NCI-H524 treated with DMSO at 0.1 percent for 48 hours (cell line): ENCODE results near the gene GPC6.
A peak's percentile ranks its signal among the peaks of the same experiment; 100 is the strongest.

ENCODE experiments used
- DNase-seq: peaks from one replicate; lab custom pipeline; 2025; lab: John Stamatoyannopoulos, UW

The GPC6 gene

GRCh38 chr13:94351292-94351990, 1124.8 kb downstream of the GPC6 start:
- DNase-seq: no peak

- DNase-seq: no peak
Observed at GRCh38 chr13:94352057-94352456, 1125.5 kb downstream of the GPC6 start.

DNA sequence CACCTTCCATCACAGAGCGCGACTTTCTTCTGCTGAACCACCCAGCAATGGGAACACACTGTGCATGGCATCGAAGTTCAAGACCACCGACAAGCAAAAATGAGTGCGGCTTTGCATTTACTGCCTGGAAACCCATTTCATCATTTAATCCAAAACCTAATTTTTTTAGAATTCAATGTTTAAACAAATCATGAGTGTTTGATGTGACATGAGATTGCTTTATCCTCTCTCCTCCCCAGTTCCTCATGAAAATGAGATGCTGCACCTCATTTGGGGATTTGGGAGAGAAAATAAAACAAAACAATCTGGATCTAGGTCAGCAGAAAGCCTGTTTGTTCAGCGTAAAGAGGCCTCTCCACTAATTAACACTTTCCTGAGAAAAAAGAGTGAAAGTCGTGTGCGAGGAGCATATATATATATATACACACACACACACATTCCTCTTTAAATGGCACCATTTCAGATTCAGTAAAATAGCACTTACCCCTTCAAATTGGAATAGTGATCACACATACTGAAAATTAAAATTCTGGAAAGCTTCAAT, 1126.6 kb downstream of the GPC6 start:
- no peak for DNase-seq

DNA sequence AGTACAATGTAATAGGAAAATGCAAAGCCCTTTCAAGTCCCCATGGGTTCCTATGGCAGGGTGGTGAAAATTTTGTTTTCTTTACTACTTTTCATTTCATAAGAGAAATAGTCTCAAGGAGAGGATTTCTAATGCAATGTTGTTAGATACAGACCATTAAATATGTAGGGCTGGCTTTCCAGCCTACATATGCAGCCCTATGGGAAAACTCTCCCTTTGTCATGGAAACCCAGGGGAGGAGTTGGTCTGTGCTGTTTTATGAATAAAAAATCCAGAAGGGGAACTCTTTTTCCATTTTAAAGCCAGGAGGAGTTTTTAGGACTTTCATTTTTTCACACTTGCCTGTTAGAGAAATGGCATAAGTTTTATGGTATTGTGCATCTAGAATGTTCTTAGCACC, 1133.3 kb downstream of the GPC6 start:
- no peak for DNase-seq

DNA sequence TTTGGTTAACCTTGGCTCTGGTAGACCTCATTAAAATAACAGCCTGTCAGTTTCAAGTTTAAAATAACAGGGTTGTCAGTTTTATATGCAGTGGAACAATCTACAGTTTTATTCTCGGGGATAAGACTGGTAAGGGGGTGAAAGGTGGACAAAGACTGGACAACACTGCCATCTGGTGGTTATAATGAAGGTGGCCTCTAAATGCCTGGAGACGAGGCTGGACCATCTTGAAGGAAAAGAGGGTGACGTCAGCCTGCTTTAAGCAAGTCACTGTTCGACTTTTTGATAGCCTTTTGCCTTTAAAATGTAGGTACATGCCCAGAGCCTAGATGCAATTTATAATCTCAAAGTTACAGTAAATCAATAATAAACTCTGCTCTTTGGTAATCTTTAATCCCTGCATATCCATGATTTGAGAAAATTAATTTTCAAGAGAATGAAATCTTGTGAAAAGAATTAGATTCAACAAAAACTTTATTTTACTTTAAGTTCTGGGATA, 1135.9 kb downstream of the GPC6 start:
- DNase-seq: peak; percentile 60

DNA sequence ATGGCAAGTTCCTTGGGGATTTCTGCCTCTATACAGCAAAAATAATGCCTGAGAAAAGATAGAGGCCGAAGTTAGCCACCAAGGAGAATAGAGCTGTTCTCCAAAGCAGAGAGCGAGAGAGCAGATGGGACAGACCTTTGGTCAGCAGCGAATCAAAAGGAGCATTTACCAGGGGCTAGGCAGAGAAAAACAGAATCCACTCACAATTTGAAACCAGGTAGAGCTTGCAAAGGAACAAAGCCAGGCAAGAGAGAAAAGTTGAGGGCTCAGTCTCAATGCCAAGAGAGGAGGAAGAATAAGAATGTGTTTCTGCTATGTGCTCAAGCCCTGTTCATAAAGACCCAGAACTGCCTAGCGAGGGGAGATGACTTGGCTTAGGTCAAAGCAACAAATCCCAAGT, 1140.1 kb downstream of the GPC6 start:
- DNase-seq: no peak

- no peak for DNase-seq
Observed at GRCh38 chr13:94369972-94370436, 1143.4 kb downstream of the GPC6 start.

DNA sequence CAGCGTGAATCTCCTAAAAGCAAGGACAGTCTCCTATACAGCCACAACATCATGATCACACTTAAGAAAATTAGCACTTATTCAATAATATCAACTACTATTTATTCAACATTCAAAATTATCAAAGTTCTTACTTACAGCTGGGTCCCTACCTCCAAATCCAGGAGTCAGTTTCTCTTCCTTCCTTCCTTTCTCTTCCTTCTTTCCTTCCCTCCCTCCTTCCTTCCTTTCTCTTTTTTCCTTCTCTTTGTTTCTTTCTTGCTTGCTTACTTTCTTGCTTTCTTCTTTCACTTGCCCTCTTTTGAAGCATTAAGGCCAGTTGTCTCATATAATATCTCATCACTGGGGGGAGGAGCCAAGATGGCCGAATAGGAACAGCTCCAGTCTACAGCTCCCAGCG, 1145.2 kb downstream of the GPC6 start:
- DNase-seq: no peak

DNA sequence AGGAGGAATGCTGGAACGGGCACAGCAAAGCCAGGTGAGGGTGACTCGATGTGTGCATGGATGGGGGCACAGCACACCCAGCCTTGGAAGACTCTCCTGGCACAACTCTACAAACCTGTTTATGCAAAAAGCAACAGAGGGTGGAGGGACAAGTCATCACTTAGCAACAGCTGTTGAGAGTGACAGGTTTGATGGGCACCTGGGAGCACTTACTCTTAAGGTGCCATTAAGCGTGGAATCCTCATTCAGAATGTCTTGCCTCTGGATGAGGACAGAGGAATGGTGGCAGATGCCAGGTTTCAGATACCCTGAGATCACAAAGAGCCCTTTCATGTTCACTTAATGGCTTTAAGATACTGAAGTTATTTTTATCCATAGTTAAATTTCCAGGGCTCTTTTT, 1155.9 kb downstream of the GPC6 start:
- DNase-seq: no peak

DNA sequence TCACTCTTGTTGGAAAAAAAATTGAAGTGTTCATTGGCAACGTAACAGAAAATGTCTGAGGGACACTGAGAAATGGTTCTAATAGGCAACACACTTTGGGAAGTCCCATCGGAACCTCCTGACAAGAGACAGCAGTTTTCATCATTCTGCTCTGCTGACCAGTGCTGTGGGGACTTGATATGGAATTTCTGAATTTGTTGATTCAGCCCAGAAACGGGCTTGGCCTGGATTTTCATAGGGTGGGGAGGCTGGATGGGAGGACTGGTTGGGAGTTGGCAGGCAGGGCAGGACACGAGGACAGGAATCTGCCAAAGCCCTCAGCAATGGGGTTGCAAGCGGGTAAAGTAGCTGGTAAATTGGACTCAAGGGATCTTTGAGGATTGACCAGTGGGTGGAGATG, 1156.4 kb downstream of the GPC6 start:
- no peak for DNase-seq

GRCh38 chr13:94384231-94384905, 1157.8 kb downstream of the GPC6 start:
- DNase-seq: peak; percentile 48

DNA sequence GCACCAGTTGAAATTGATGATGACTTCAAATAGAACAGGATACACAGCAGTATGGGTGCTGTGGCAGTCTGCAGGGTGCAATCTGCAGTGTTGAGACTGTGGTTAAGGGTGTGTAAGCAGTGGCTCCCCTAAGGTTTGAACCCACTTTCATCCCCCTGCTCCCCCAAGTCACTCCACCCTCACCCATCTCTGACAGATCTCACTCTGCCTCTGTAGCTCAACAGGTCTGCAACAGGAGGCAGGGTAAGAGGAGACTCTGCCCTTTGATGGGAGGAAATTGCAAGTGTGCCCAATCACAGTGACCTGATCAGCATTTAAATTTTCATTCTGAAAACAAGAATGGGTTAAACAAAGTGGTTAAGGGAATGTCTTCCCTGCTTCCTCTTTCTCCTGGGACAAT, 1160.4 kb downstream of the GPC6 start:
- no peak for DNase-seq

- DNase-seq: no peak
Observed at GRCh38 chr13:94389604-94390351, 1163.2 kb downstream of the GPC6 start.

DNA sequence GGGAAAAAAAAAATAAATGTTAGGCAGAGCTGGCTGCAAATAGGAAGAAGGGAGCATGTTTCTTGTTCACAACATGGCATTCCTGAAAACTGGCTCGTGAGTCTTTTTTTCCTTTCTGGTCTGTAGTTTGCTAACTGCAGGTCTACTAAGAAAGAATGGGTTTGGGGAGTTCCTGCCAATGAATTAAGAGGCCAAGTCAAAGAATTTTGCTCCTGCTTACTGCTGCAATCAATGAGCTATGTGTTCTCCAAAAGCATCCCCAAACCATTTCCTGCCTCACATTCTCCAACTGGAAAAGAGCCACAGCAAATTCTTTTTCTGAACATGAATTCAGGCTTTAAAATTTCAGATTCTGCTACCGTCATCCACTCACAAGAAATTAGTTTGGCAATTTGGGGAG, 1164.3 kb downstream of the GPC6 start:
- no peak for DNase-seq

GRCh38 chr13:94394723-94395122, 1168.1 kb downstream of the GPC6 start:
- DNase-seq: no peak

GRCh38 chr13:94395860-94396259, 1169.3 kb downstream of the GPC6 start:
- DNase-seq: no peak

GRCh38 chr13:94399812-94400211, 1173.2 kb downstream of the GPC6 start:
- DNase-seq: no peak

- no peak for DNase-seq
Observed at GRCh38 chr13:94400874-94401273, 1174.3 kb downstream of the GPC6 start.

DNA sequence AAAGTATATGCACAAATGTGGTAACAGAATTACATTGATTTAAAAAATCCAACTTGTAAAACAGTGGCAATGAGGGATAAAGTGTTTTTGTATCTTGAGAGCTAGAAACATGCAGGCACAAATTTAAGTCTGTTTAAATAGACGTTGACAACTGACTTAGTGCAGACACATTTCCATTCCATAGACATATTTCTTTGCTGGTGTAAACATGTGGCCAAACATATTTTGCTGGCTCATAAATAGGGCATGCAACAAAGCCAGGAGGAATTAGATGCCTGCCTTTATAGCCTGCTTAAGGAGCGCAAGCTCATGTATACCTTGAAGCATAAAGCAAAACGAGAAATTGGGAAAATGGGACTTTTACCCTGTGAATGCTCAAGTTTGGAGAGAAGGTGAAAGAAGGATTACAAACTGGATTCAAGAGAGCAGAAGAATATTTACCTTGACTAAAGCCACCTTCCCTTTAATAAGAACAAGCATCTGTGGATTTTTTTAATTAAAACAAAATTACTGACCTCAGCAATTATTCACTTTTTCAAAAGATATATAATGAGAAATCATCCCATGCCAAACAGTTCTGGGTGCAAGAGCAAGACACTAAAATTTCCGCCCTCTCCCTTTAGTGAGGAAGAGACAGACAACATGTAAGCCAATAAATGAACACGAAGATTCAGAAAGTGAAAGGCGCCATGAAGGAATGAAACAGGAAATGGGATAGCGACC, 1181.9 kb downstream of the GPC6 start:
- no peak for DNase-seq

GRCh38 chr13:94411747-94412146, 1185.1 kb downstream of the GPC6 start:
- DNase-seq: no peak

DNA sequence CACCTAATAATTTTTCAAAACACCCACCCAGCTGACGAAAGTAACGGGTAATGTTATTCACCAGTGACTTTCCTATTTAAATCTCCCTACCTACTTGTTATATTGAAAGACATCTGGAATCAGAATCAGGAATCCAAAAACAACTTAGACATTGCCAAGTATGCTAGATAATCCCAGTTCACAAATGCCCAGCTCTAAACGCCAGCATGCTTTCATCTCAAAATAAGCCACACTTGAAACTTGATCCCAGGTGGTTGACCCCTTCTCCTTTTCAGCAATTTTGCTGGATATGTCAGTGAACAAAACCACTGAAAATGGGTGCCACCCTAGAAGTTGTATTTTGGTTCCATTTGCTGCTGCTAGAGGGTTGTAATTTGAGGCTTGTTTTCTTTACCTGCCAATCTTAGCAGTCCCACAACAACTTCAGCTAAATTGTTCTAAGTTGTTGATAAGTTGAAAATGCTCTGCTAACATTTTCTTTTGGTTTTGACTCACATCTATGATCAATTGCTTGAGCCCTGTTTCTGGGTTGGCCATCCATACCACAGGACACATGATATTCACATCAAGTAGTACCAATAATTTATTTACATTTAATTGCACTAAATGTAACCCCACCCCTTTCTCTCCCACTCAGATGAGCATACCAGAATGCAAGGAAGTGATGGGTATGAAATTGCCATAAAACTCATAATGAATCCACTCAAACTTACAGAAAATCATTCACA, 1186.4 kb downstream of the GPC6 start:
- peak; percentile 83 for DNase-seq
